ENCODE data around the gene CFAP410.

DNA sequence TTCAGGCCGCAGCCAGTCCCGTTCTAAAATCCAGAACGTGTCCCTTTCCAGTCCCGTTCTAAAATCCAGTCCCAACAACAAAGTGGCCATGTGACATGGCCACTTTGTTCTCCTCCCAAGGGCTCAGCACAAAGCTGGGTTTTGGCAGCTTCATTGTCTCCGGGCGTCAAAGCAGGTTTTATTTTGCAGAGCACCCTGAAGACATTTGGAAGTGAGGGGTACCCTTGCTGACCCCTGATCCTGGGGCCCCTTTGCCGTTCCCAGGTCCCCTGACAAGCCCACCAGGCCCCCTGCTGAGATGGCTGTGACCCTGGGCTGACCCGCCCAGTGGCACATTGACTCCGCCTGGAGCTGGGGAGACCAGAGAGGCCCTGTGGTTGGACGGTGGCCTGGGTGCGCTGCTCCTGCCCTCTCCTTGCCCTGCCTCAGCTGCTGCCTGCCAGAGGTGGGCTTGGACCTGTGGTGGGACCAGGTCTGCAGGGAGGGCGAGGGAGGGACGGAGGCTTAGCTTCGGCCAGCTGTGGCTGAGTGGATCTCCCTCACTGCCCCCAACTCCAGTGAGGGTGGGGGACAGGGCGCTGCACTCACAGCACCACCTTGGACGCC lies 35.1 kb downstream of the CFAP410 start:
- TF ChIP-seq CTCF (IDR thresholded peaks at IDR 0.05): no peak
- TF ChIP-seq POLR2A (IDR thresholded peaks at IDR 0.05): no peak
